ENCODE measurements around the gene DTNBP1.

DTNBP1 gene

GRCh38 chr6:15626878-15627674, 35.8 kb downstream of the DTNBP1 start:
- H3F3A ChIP-seq (ENCODE audit: control insufficient read depth, insufficient read depth) = no peaks in the 10 kb centered on the region
- no peak for TF ChIP-seq EZH2phosphoT487 (IDR thresholded peaks at IDR 0.05; ENCODE audit: borderline replicate concordance, low read length)
- no peak for TF ChIP-seq CTCF (IDR thresholded peaks at IDR 0.05; ENCODE audit: low read depth, low read length, poor library complexity, severe bottlenecking)
- peaks cover 30% of the 10 kb centered on the region for H3K36me3 ChIP-seq (ENCODE audit: control insufficient read depth, low read length)
- no peaks in the 10 kb centered on the region for H3K9me3 ChIP-seq (ENCODE audit: control insufficient read depth, insufficient read depth, low read length)
- H3K27me3 ChIP-seq (ENCODE audit: control insufficient read depth, low read length) = no peaks in the 10 kb centered on the region
- H4K20me1 ChIP-seq (ENCODE audit: control insufficient read depth, insufficient read depth, low read depth, low read length) = peaks cover 10% of the 10 kb centered on the region
- no peak overlapping the region for H3K4me2 ChIP-seq (ENCODE audit: low read length)
- no peak overlapping the region for H3K4me3 ChIP-seq (ENCODE audit: low read length)
- H3K9me2 ChIP-seq (replicated peaks; ENCODE audit: control insufficient read depth, low read length) = no peaks in the 10 kb centered on the region
- H3K4me1 ChIP-seq (ENCODE audit: control insufficient read depth, low read length) = no peaks in the 10 kb centered on the region
- H3K27ac ChIP-seq (ENCODE audit: low read depth, low read length) = no peak overlapping the region
- peaks cover 10% of the 10 kb centered on the region for H3K79me2 ChIP-seq (ENCODE audit: control insufficient read depth, low read length)

GRCh38 chr6:15626160-15626559, 36.7 kb downstream of the DTNBP1 start:
- Histone ChIP-seq H3F3A (ENCODE audit: control insufficient read depth, insufficient read depth) (no peaks in the 10 kb centered on the region), H3K27me3 (ENCODE audit: control insufficient read depth, low read length) (no peaks in the 10 kb centered on the region), H3K4me2 (ENCODE audit: low read length) (no peak overlapping the region), H3K9me2 (replicated peaks; ENCODE audit: control insufficient read depth, low read length) (no peaks in the 10 kb centered on the region), H3K36me3 (ENCODE audit: control insufficient read depth, low read length) (peaks cover 30% of the 10 kb centered on the region), H3K27ac (ENCODE audit: low read depth, low read length) (no peak overlapping the region), H3K4me1 (ENCODE audit: control insufficient read depth, low read length) (peaks cover 5% of the 10 kb centered on the region; the same call in 1 of the 2 replicates), H3K4me3 (ENCODE audit: low read length) (no peak overlapping the region), H3K79me2 (ENCODE audit: control insufficient read depth, low read length) (peaks cover 19% of the 10 kb centered on the region), H4K20me1 (ENCODE audit: control insufficient read depth, insufficient read depth, low read depth, low read length) (peaks cover 10% of the 10 kb centered on the region), H3K9me3 (ENCODE audit: control insufficient read depth, insufficient read depth, low read length) (no peaks in the 10 kb centered on the region)
- TF ChIP-seq CTCF (IDR thresholded peaks at IDR 0.05; ENCODE audit: low read depth, low read length, poor library complexity, severe bottlenecking) = no peak
- TF ChIP-seq EZH2phosphoT487 (IDR thresholded peaks at IDR 0.05; ENCODE audit: borderline replicate concordance, low read length) = no peak

- no peaks in the 10 kb centered on the region for H3F3A ChIP-seq (ENCODE audit: control insufficient read depth, insufficient read depth)
- peaks cover 5% of the 10 kb centered on the region; the same call in 1 of the 2 replicates for H3K4me1 ChIP-seq (ENCODE audit: control insufficient read depth, low read length)
- no peak overlapping the region for H3K27ac ChIP-seq (ENCODE audit: low read depth, low read length)
- H3K9me3 ChIP-seq (ENCODE audit: control insufficient read depth, insufficient read depth, low read length) = no peaks in the 10 kb centered on the region
- peaks cover 10% of the 10 kb centered on the region for H4K20me1 ChIP-seq (ENCODE audit: control insufficient read depth, insufficient read depth, low read depth, low read length)
- H3K79me2 ChIP-seq (ENCODE audit: control insufficient read depth, low read length) = peaks cover 29% of the 10 kb centered on the region
- TF ChIP-seq CTCF (IDR thresholded peaks at IDR 0.05; ENCODE audit: low read depth, low read length, poor library complexity, severe bottlenecking) = peak; percentile 61
- TF ChIP-seq EZH2phosphoT487 (IDR thresholded peaks at IDR 0.05; ENCODE audit: borderline replicate concordance, low read length) = no peak
- H3K9me2 ChIP-seq (replicated peaks; ENCODE audit: control insufficient read depth, low read length) = no peaks in the 10 kb centered on the region
- peaks cover 30% of the 10 kb centered on the region for H3K36me3 ChIP-seq (ENCODE audit: control insufficient read depth, low read length)
- no peak overlapping the region for H3K4me3 ChIP-seq (ENCODE audit: low read length)
- H3K27me3 ChIP-seq (ENCODE audit: control insufficient read depth, low read length) = no peaks in the 10 kb centered on the region
- H3K4me2 ChIP-seq (ENCODE audit: low read length) = no peak overlapping the region
These were observed 39.3 kb downstream of the DTNBP1 start for GRCh38 chr6:15623276-15624116.
